ENCODE data around the gene MEIOB. TPM values are rescaled to one million over a fixed set of nuclear protein-coding genes. Genes with fewer than 3 reads are reported as not detected.

Gene MEIOB, protein sequence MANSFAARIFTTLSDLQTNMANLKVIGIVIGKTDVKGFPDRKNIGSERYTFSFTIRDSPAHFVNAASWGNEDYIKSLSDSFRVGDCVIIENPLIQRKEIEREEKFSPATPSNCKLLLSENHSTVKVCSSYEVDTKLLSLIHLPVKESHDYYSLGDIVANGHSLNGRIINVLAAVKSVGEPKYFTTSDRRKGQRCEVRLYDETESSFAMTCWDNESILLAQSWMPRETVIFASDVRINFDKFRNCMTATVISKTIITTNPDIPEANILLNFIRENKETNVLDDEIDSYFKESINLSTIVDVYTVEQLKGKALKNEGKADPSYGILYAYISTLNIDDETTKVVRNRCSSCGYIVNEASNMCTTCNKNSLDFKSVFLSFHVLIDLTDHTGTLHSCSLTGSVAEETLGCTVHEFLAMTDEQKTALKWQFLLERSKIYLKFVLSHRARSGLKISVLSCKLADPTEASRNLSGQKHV
- total RNA-seq (2022; extraction: Qiagen RNA extraction; ENCODE audit: low read depth) = 1.4 to 3.0 TPM (median 2.0 TPM) in 5 replicates

DNA sequence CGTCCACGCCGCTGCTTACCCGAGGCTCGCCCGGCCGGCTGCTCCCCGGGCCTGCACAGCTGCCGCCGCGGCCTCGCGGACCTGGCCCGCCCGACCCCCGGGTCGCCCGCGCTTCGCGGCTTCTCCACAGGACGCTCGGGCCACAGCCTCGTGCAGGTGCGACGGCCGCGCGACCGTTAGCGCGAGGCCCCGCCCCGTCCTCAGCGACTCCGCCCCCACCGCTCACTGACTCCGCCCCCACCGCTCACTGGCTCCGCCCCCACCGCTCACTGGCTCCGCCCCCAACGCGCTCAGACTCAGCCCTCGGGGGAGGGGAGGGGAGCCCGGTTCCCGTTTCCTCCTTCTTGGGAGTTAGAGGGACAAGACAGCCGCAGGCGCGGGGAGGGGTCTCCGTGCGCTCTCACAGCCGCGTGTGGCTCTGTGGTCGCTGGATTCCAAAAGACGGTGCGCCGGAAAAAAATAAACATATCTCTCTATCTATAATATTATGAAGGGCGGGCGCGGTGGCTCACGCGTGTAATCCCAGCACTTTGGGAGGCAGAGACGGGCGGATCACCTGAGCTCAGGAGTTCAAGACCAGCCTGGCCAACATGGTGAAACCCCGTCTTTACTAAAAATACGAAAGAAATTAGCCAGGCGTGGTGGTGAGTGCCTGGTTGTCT is at the start of gene MEIOB:
Gene MEIOB, minus strand, starts transcription at position 191 of the 662 bp plus-strand sequence. CDS start 3,989 bp downstream, outside the sequence.

DNA sequence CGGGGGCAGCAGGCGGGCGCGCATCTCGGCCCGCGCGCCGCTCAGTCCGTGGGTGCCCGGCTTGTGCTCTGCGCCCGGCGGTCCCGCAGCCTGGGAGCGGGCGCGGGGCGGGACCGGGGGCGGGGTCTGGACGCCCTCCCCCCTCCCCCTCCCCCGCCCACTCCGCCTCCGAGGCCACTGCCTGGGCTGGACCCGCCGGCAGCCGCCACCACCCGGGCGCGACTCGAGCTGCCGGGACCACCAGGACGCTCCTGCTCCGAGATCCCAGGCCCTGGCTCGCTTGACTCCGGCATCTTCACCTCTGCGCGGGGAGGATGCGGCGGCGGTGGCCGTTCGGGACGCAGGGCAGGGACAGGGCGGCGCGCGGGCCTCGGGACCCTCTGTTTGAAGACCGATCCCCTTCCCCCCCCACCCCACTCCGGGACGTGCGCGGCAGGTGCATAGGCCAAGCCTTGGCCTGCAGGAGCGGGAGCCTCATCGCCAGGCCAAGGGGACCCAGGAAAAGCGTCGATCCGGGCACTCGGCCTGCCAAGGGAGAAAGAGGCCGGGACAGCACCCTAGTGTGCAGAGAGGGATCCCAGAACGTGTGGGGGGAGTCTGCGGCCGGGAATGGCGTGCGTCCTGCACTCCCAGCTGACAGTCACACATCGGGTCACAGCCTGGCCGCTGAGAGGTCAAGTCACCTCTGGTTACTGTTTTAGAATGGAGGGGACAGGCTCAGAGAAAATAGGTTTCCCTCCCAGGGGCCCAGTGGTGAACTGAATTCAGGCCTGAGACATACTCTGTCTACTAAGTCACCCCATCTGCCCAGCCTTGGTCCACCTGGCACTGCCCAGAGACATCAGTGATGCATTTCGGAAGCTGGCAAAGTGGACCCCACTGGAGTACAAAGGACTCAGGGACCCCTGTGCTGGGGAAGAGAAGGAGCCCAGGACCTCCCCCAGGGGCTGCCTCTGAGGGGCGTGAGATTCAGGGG is 46.7 kb upstream of the MEIOB start, which contains the start of gene HS3ST6:
Gene HS3ST6, minus strand, starts transcription at position 65 of the 976 bp plus-strand sequence. CDS start 92 bp downstream, outside the sequence.

DNA sequence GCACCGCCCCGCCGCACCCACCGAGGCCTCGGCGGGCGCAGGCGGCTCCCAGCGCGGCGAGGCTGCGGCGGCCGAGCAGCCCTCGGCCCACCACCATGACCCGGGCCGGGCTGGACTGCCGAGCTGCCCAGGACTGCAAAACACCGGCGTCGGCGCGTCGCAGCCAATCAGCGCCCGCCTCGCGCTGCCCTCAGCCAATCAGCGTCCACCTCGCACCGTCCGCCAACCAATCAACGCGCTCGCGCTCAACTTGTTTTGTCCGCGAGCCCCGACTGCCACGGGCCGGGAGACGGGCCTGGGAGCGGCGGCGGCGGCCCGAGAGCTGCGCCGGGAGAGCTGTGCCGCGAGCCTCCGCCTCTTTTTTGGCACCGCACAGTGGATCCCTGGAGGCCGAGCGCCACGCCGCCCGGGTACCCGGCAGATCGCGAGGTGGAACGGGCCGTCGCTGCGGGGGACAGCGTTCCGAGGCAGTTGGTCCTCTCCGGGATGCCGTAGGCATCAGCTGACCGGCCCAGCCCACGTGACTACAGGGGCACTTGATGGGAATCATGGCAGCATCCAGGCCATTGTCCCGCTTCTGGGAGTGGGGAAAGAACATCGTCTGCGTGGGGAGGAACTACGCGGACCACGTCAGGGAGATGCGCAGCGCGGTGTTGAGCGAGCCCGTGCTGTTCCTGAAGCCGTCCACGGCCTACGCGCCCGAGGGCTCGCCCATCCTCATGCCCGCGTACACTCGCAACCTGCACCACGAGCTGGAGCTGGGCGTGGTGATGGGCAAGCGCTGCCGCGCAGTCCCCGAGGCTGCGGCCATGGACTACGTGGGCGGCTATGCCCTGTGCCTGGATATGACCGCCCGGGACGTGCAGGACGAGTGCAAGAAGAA is 45.0 kb downstream of the MEIOB start, which contains the start of the genes FAHD1 and HAGH:
Gene FAHD1, plus strand, starts transcription at position 516 of the 883 bp plus-strand sequence. Its CDS starts 33 bp downstream, at position 549.
Gene HAGH, minus strand, starts transcription at position 135 of the 883 bp plus-strand sequence. Its CDS starts 38 bp downstream, at position 97.

DNA sequence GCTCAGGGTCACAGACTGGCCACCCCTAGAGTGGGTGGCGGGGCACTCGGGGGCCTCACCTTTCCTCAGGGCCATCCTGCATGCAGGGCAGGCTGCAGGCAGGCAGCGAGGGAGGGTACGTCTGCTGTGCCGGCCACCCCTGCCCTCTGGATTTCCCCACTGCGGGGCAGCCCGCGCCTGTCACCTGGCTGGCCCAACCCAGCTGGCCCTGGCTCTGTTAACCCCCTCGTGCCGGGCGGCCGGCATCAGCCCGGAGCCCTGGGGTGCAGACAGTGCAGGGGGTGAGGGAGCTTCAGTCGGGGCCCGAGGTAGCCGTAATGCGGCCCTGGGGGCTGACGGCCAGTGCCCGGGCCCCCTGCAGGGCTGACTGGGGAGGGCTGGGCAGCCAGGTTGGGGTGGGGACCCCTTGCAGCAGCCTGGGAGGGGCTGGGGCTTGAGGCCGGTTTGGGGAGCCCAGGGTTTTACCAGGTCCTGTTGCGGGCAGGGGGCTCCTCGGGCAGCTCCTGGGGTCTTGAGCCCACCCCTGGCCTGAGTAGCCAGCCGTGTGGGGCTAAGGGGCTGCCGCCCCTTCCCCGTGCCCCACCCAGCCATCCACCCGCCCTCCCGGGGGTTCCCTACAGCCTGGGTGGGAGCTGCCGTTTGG is 78.3 kb downstream of the MEIOB start, which contains the start of gene IGFALS:
Gene IGFALS, minus strand, starts transcription at position 128 of the 643 bp plus-strand sequence. Its CDS starts 53 bp downstream, at position 75.

Other genes with a start within 250 kb of the MEIOB start
- 161 to 209 TPM (median 164 TPM) in 5 replicates for gene JPT2, start 193.9 kb downstream of the MEIOB start, total RNA-seq (2022; extraction: Qiagen RNA extraction; ENCODE audit: low read depth)
- 33.5 to 60.3 TPM (median 44.8 TPM) in 5 replicates for gene MAPK8IP3, start 166.0 kb downstream of the MEIOB start, total RNA-seq (2022; extraction: Qiagen RNA extraction; ENCODE audit: low read depth)
- gene NME3, start 100.6 kb downstream of the MEIOB start, total RNA-seq (2022; extraction: Qiagen RNA extraction; ENCODE audit: low read depth) = 30.6 to 59.4 TPM (median 55.1 TPM) in 5 replicates
- gene EME2, start 99.4 kb downstream of the MEIOB start, total RNA-seq (2022; extraction: Qiagen RNA extraction; ENCODE audit: low read depth) = 5.0 to 10.8 TPM (median 9.1 TPM) in 5 replicates
- 170 to 265 TPM (median 253 TPM) in 5 replicates for gene MRPS34, start 99.0 kb downstream of the MEIOB start, total RNA-seq (2022; extraction: Qiagen RNA extraction; ENCODE audit: low read depth)
- 13.2 to 26.3 TPM (median 22.3 TPM) in 5 replicates for gene SPSB3, start 89.6 kb downstream of the MEIOB start, total RNA-seq (2022; extraction: Qiagen RNA extraction; ENCODE audit: low read depth)
- 57.3 to 88.6 TPM (median 81.3 TPM) in 5 replicates for gene NUBP2, start 89.2 kb downstream of the MEIOB start, total RNA-seq (2022; extraction: Qiagen RNA extraction; ENCODE audit: low read depth)
- 0.05 TPM in 1 of 5 replicates, not detected in the others for gene IGFALS, start 78.5 kb downstream of the MEIOB start, total RNA-seq (2022; extraction: Qiagen RNA extraction; ENCODE audit: low read depth)
- gene HAGH, start 45.3 kb downstream of the MEIOB start, total RNA-seq (2022; extraction: Qiagen RNA extraction; ENCODE audit: low read depth) = 58.5 to 71.3 TPM (median 68.8 TPM) in 5 replicates
- gene FAHD1, start 45.0 kb downstream of the MEIOB start, total RNA-seq (2022; extraction: Qiagen RNA extraction; ENCODE audit: low read depth) = 45.6 to 53.0 TPM (median 47.7 TPM) in 5 replicates
- gene HS3ST6, start 46.3 kb upstream of the MEIOB start, total RNA-seq (2022; extraction: Qiagen RNA extraction; ENCODE audit: low read depth) = 1.8 to 4.2 TPM (median 3.1 TPM) in 5 replicates
- gene MSRB1, start 71.0 kb upstream of the MEIOB start, total RNA-seq (2022; extraction: Qiagen RNA extraction; ENCODE audit: low read depth) = 22.1 to 31.7 TPM (median 31.4 TPM) in 5 replicates
- gene RPL3L, start 82.5 kb upstream of the MEIOB start, total RNA-seq (2022; extraction: Qiagen RNA extraction; ENCODE audit: low read depth) = 0.03 to 0.37 TPM in 2 of 5 replicates, not detected in the others
- 244 to 325 TPM (median 265 TPM) in 5 replicates for gene NDUFB10, start 87.4 kb upstream of the MEIOB start, total RNA-seq (2022; extraction: Qiagen RNA extraction; ENCODE audit: low read depth)
- 3,640 to 5,391 TPM (median 5,287 TPM) in 5 replicates for gene RPS2, start 92.7 kb upstream of the MEIOB start, total RNA-seq (2022; extraction: Qiagen RNA extraction; ENCODE audit: low read depth)
- not detected in 5 replicates for gene RNF151, start 94.7 kb upstream of the MEIOB start, total RNA-seq (2022; extraction: Qiagen RNA extraction; ENCODE audit: low read depth)
- 29.2 to 42.3 TPM (median 37.3 TPM) in 5 replicates for gene TBL3, start 99.9 kb upstream of the MEIOB start, total RNA-seq (2022; extraction: Qiagen RNA extraction; ENCODE audit: low read depth)
- 0.16 to 0.44 TPM (median 0.28 TPM) in 4 of 5 replicates, not detected in the other for gene NOXO1, start 109.3 kb upstream of the MEIOB start, total RNA-seq (2022; extraction: Qiagen RNA extraction; ENCODE audit: low read depth)
- 24.7 to 44.2 TPM (median 41.3 TPM) in 5 replicates for gene GFER, start 112.0 kb upstream of the MEIOB start, total RNA-seq (2022; extraction: Qiagen RNA extraction; ENCODE audit: low read depth)
- gene SYNGR3, start 117.8 kb upstream of the MEIOB start, total RNA-seq (2022; extraction: Qiagen RNA extraction; ENCODE audit: low read depth) = 4.4 to 9.7 TPM (median 6.7 TPM) in 5 replicates
- gene ZNF598, start 137.7 kb upstream of the MEIOB start, total RNA-seq (2022; extraction: Qiagen RNA extraction; ENCODE audit: low read depth) = 43.5 to 62.6 TPM (median 56.0 TPM) in 5 replicates
- gene NPW, start 147.6 kb upstream of the MEIOB start, total RNA-seq (2022; extraction: Qiagen RNA extraction; ENCODE audit: low read depth) = 0.92 to 2.0 TPM (median 1.0 TPM) in 4 of 5 replicates, not detected in the other
- 34.8 to 57.8 TPM (median 54.9 TPM) in 5 replicates for gene NHERF2, start 154.7 kb upstream of the MEIOB start, total RNA-seq (2022; extraction: Qiagen RNA extraction; ENCODE audit: low read depth)
- gene NTHL1, start 175.7 kb upstream of the MEIOB start, total RNA-seq (2022; extraction: Qiagen RNA extraction; ENCODE audit: low read depth) = 30.8 to 47.1 TPM (median 43.6 TPM) in 5 replicates
- 27.9 to 39.7 TPM (median 36.6 TPM) in 5 replicates for gene TSC2, start 175.8 kb upstream of the MEIOB start, total RNA-seq (2022; extraction: Qiagen RNA extraction; ENCODE audit: low read depth)

Data from A549 treated with RU486 at 1 μM for 4 hours (cell line).